HepG2 (cell line): ENCODE data around the gene HPRT1.

Source experiments
- BRD4 ChIP-seq: sonication (generic); formaldehyde crosslinking; IDR thresholded peaks from 2 replicates; pipeline ENCODE4 v1.4.0; 2020; ENCODE audit warnings: missing genetic modification reagents
- ELF1 ChIP-seq: sonication (generic); formaldehyde crosslinking; IDR thresholded peaks from 2 replicates; pipeline ENCODE4 v1.4.0; 2020; ENCODE audit warnings: missing genetic modification reagents
- GTF3A ChIP-seq: sonication (generic); formaldehyde crosslinking; conservative IDR thresholded peaks from 2 replicates; pipeline ENCODE4 v1.4.0; 2020; ENCODE audit warnings: mild to moderate bottlenecking, missing genetic modification reagents
- PTBP1 ChIP-seq: fragments of 200-400 bp; formaldehyde crosslinking; IDR thresholded peaks from 2 replicates; pipeline ENCODE4 v1.6.1; 2018; ENCODE audit warnings: low read length, low read depth; ENCODE audit not compliant: poor library complexity, severe bottlenecking
- RFX5 ChIP-seq: IDR thresholded peaks from 2 replicates; pipeline ENCODE4 v1.6.1; 2011; ENCODE audit warnings: low read depth, low read length, improper control_type of control experiment
- SRSF4 ChIP-seq: fragments of 200-400 bp; formaldehyde crosslinking; IDR thresholded peaks from one replicate; pipeline ENCODE4 v1.6.1; 2018; ENCODE audit warnings: mild to moderate bottlenecking, low read depth, low read length, moderate library complexity; ENCODE audit not compliant: poor library complexity, severe bottlenecking
- TF ChIP-seq, protein P1 (sequence below): sonication (generic); formaldehyde crosslinking; IDR thresholded peaks from 2 replicates; pipeline ENCODE4 v1.5.0; 2020; ENCODE audit warnings: mild to moderate bottlenecking, missing genetic modification reagents, moderate library complexity
- TF ChIP-seq, protein P2 (sequence below): sonication (generic); formaldehyde crosslinking; IDR thresholded peaks from 2 replicates; pipeline ENCODE4 v1.8.1; 2022; ENCODE audit warnings: low read depth, mild to moderate bottlenecking, missing genetic modification reagents

DNA sequence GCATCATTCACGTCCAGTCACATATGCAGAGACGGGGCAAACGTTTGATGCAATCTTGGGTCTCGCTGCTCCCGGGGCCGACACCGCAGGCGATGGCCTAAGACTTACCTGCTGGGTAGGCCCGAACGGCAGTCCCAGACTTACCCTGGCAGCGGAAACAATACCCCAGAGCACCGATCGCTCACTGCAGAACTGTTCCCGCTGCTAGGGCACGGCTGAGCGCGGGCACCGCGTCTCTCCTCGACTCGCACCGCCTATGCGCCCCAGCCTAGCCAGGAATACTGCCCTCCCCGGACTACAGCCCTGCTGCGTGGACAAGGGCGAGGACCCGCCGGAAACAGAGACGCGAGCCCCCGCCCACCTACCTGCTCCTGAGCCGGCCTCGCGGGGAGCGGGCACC lies 86.2 kb downstream of the HPRT1 start:
- TF ChIP-seq BRD4 (CRISPR knock-in tag) (no peak), PTBP1 (no peak), RFX5 (no peak), ELF1 (CRISPR knock-in tag) (no peak), GTF3A (no peak), SRSF4 (no peak)
- TF ChIP-seq, protein P1, sequence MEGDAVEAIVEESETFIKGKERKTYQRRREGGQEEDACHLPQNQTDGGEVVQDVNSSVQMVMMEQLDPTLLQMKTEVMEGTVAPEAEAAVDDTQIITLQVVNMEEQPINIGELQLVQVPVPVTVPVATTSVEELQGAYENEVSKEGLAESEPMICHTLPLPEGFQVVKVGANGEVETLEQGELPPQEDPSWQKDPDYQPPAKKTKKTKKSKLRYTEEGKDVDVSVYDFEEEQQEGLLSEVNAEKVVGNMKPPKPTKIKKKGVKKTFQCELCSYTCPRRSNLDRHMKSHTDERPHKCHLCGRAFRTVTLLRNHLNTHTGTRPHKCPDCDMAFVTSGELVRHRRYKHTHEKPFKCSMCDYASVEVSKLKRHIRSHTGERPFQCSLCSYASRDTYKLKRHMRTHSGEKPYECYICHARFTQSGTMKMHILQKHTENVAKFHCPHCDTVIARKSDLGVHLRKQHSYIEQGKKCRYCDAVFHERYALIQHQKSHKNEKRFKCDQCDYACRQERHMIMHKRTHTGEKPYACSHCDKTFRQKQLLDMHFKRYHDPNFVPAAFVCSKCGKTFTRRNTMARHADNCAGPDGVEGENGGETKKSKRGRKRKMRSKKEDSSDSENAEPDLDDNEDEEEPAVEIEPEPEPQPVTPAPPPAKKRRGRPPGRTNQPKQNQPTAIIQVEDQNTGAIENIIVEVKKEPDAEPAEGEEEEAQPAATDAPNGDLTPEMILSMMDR (CRISPR knock-in tag): no peak
- TF ChIP-seq, protein P2, sequence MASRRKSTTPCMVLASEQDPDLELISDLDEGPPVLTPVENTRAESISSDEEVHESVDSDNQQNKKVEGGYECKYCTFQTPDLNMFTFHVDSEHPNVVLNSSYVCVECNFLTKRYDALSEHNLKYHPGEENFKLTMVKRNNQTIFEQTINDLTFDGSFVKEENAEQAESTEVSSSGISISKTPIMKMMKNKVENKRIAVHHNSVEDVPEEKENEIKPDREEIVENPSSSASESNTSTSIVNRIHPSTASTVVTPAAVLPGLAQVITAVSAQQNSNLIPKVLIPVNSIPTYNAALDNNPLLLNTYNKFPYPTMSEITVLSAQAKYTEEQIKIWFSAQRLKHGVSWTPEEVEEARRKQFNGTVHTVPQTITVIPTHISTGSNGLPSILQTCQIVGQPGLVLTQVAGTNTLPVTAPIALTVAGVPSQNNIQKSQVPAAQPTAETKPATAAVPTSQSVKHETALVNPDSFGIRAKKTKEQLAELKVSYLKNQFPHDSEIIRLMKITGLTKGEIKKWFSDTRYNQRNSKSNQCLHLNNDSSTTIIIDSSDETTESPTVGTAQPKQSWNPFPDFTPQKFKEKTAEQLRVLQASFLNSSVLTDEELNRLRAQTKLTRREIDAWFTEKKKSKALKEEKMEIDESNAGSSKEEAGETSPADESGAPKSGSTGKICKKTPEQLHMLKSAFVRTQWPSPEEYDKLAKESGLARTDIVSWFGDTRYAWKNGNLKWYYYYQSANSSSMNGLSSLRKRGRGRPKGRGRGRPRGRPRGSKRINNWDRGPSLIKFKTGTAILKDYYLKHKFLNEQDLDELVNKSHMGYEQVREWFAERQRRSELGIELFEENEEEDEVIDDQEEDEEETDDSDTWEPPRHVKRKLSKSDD: no peak
